DMS153 treated with DMSO at 0.1 percent for 48 hours (cell line): ENCODE measurements around the gene NAGLU.

ENCODE experiments used
- DNase-seq: peaks from one replicate; lab custom pipeline; 2025; ENCODE audit not compliant: unreplicated experiment; lab: John Stamatoyannopoulos, UW

Gene NAGLU

DNA sequence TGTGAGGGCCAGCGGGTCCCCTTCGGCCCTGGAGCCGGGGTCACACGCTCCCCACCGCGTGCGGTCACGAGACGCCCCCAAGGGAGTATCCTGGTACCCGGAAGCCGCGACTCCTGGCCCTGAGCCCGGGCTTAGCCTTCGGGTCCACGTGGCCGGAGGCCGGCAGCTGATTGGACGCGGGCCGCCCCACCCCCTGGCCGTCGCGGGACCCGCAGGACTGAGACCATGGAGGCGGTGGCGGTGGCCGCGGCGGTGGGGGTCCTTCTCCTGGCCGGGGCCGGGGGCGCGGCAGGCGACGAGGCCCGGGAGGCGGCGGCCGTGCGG lies at the start of gene NAGLU:
Gene NAGLU, plus strand, starts transcription at position 194 of the 324 bp plus-strand sequence. Its CDS starts 32 bp downstream, at position 226.
- peak; percentile 81 for DNase-seq

- DNase-seq = no peak
Measured at GRCh38 chr17:42488032-42488431, 48.0 kb upstream of the NAGLU start.

GRCh38 chr17:42493319-42493718 lies 42.7 kb upstream of the NAGLU start:
- DNase-seq = no peak

DNA sequence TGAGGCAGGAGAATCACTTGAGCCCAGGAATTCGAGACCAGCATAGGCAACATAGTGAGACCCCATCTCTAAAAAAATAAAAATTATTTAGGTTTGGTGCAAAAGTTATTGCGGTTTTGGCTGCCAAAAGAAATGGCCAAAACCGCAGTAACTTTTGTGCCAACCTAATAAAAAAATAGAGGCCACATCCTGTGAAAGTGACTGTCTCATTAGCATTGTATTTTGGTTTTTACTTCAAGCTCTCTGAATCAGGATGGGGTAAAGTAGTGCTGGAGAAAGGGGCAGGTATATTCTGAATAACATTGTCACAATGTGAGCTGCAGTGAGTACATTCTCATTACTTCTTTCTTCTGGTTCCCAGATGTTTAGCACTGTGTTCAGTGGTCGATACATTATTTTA lies 41.4 kb upstream of the NAGLU start:
- DNase-seq = no peak

DNA sequence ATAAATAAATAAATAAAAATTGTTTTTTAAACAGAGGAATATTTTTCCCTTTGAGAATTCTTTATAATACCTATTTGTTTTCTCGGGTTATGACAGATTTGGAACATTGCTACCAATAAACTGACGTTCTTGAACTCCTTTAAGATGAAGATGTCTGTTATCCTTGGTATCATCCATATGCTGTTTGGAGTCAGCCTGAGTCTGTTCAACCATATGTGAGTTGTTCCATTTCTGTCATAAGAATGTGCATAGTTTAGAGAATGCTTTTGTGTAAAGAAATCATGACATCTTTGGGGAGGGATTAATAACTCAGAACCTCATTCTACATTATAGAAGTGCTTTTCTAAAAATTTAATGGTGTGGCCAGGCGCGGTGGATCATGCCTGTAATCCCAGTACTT lies 37.2 kb upstream of the NAGLU start:
- no peak for DNase-seq

DNA sequence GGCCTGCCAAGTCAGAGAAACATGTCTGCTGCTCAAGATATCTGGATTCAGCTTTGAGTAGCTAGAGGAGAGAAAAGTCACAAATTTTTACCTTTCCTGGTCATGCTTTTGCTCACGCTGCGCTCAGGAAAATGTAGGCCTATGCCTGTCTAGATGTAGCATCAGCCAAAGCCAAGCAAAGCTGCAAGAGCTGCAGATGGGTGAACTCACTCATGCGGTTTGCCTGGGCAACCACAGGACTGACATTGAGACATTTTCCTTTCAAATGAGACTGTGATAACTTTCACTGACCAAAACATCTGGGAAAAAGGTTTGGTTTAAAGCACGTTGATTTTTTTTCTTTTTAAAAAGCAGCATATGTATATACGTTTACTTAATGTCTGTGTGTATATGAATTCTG lies 34.0 kb upstream of the NAGLU start:
- no peak for DNase-seq

DNA sequence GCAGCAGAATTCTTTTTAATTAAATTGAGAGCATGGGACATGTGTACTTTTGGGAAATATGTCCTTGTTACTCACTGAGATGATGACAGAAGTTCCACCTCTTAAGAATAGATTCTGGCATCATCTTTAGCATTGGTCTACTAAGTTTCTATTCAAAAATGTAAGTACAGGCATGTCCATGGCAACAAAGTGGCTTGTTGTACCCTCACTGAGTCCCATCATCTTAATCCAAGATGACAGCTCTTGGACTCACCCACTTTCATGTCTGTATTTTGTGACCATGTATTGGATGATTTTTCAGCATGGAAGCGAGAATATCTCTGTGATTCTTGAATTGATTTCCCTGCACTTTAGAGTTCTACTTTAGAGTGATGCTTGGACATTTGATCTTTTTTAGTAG lies 33.1 kb upstream of the NAGLU start:
- DNase-seq = no peak

DNA sequence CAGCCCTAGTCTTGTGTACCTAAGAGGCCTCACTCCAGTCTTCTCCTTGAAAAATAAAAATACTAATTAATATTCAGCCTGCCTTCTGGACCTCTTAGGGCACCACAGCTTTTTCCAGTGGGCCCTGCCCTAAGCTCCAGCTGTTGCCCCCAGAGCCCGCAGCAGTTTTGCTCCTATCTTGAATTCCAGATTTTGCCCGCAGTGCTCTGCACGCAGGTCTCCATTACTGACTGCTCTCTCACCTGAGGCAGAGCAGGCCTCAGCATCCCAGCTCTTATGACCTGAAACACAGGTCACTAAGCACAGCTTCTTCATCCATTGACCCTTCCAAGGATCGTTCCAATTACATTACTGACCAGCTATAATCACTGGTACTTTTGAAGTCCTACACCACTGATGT lies 28.4 kb upstream of the NAGLU start:
- DNase-seq = no peak

DNA sequence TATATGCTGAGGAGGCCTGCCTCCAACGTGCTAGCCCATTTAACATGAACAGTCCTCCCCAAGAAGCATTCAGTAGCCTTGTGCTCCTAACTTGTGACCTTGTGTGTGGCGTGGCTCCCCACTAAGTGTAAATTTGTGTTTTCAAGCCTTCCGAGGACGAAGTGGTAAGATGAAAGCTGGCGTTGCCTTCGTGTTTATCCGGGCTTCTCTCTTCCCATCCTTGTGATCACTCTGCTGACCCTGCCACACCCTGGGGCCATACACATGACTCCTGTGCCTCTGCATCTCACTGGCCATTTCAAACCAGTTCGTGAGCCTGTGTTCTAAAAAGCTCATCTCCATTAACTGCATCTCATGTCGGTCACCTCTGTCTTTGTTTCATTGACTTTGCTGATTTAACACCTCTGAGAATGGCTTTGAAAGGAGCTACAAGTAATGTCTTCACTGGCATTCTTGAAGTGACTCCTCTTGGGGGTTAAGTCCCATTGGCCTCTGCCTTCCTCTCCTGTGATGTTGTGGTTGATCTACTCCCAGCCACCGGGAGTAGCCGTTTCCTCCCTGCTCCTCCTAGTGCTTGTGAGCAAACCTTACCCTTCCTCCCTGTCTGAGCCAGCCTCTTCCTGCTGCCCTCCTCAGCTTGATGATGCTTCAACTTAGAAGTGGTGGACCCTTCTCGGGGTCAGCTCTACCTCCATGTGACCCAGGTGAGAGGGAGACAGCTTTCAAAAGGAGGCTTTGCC lies 27.4 kb upstream of the NAGLU start:
- DNase-seq = no peak

DNA sequence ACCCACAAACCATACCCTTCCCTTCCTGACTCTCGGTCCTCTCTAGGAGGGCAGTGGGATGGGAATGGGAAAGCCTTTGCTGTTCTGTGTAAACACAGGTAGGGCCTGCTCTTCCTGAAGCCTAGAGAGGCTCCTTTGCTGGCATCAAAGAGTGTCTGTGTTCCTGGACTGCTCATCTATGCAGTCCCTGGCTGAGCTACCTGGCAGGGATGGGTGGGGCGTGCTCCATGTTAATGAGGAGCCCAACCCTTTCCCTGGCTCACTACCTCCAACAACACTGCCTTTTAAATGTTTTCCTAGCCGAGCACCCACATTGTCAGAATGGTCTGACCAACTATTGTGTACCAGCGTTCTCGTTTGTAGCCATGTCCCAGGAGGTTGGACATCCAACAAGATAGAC lies 26.6 kb upstream of the NAGLU start:
- no peak for DNase-seq

- DNase-seq = no peak
Measured at GRCh38 chr17:42509841-42510240, 26.2 kb upstream of the NAGLU start.

- no peak for DNase-seq
Measured at GRCh38 chr17:42512246-42512645, 23.8 kb upstream of the NAGLU start.

- DNase-seq = no peak
Measured at GRCh38 chr17:42512733-42513251, 23.2 kb upstream of the NAGLU start.

- no peak for DNase-seq
Measured at GRCh38 chr17:42513686-42514085, 22.4 kb upstream of the NAGLU start.

GRCh38 chr17:42514279-42514678 lies 21.8 kb upstream of the NAGLU start:
- no peak for DNase-seq

DNA sequence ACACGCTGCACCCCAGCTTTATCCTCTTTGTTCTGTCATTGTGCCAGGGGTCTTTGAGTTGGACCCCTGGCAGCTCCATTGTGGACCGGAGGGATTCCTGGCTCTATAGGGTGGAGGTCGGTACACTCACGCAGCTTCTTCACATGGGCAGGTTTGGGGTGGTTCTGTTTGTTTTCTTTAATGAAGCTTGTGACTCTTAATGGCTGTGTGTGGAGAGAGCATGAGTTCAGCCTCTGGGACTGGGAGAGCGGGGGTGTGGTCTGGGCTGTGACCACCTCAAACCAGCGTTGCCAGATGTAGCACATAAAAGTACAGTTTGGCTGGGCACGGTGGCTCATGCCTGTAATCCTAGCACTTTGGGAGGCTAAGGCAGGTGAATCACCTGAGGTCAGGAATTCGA lies 21.2 kb upstream of the NAGLU start:
- DNase-seq = no peak

DNA sequence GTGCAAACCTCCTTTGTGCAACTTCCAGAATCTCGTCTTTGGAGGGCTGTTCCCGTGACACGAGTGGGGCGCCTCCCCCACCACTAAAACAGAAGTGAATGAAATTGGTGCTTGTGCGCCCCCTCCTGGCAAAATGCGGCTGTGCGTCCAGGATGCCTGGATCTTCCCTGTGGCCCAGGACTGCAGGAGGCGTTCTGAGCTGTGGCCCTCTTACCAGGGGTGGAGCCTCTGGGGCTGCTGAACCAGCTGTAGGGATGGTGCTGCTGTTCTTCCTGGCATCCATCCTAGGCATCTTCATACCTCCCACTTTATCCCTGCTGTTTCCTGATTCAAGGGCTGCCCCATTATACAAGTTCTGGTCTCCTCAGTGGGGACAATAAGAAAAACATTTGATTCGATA lies 18.5 kb upstream of the NAGLU start:
- DNase-seq = peak; percentile 21

- no peak for DNase-seq
Measured at GRCh38 chr17:42518046-42518754, 17.8 kb upstream of the NAGLU start.

DNA sequence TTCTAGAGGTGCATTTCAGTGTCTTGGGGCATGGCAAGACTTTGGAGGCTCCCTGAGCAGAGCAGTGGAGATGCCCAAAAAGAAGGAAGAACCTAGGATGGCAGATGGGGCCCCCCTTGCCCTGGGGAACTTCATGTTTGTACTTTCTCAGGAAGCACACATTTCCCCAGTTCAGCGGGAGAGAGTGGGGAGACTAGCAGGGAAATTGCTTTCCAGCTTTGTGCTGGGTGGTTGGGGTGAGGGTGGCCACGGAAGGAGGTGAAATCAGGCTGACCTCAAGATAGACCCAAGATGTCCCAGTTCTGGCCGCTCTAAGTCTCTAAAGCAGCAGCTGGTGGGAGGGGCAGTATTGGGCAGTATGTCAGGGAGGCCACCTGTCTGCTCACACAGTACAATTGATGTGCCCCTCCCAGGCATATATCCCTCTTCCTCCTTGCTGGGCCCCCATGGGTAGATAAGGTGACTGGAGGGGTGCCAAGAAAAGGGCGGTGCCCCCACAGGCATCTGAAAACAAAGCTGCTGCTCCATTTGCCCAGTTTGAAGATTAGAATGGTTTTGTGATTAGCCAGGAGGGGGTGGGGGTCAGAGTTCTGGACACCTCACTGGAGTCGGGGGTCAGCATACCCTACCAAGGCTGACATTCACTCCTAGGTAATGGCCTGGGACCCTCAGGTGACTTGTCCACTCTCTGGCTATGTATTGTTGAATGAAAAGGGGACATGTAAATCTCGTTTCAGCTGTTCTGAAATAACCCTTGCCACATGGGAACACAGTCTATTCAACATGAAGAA lies 17.1 kb upstream of the NAGLU start:
- DNase-seq = no peak

- no peak for DNase-seq
Measured at GRCh38 chr17:42519546-42520491, 16.2 kb upstream of the NAGLU start.

GRCh38 chr17:42520540-42520951 lies 15.5 kb upstream of the NAGLU start:
- DNase-seq = no peak
